ENCODE measurements around the gene RAB9B. TPM values are rescaled to one million over a fixed set of nuclear protein-coding genes. Genes with fewer than 3 reads are reported as not detected.

Gene RAB9B
- total RNA-seq, 1 experiment from 2014 or later, result 0.31 TPM

- Histone ChIP-seq H3K9me3 (ENCODE audit: control insufficient read depth, low read depth, low read length) (no peaks in the 10 kb centered on the region), H3K23me2 (ENCODE audit: insufficient read length, low read depth, low read length, poor library complexity, severe bottlenecking) (no peaks in the 10 kb centered on the region), H3K27ac (ENCODE audit: insufficient read length, low read depth, low read length) (no peak overlapping the region), H3K27me3 (ENCODE audit: insufficient read depth, low read length) (no peaks in the 10 kb centered on the region), H2BK15ac (ENCODE audit: low read depth, low read length) (no peak overlapping the region), H3K14ac (ENCODE audit: insufficient read depth, low read length) (no peak overlapping the region), H3K4me2 (ENCODE audit: insufficient read depth, insufficient read length, low read length) (no peak overlapping the region), H4K5ac (ENCODE audit: insufficient read length, low read depth, low read length) (no peak overlapping the region), H3K4ac (ENCODE audit: low read depth, low read length) (no peak overlapping the region), H3K4me1 (ENCODE audit: insufficient read depth, low read length) (no peaks in the 10 kb centered on the region), H2AFZ (ENCODE audit: low read length) (no peak overlapping the region), H3T11ph (ENCODE audit: low read length) (no peak overlapping the region), H2BK5ac (ENCODE audit: insufficient read length, low read length) (no peak overlapping the region), H3K23ac (ENCODE audit: insufficient read length, low read depth, low read length) (no peak overlapping the region), H3K79me2 (ENCODE audit: insufficient read depth, low read length) (no peaks in the 10 kb centered on the region), H2AK5ac (ENCODE audit: insufficient read length, low read length) (no peak overlapping the region), H3K18ac (ENCODE audit: insufficient read length, low read depth, low read length) (no peak overlapping the region), H3K79me1 (ENCODE audit: insufficient read depth, low read depth, low read length, poor library complexity, severe bottlenecking) (no peaks in the 10 kb centered on the region), H2BK20ac (ENCODE audit: low read depth, low read length, poor library complexity, severe bottlenecking) (no peak overlapping the region), H3K56ac (ENCODE audit: insufficient read length, low read depth, low read length) (no peak overlapping the region), H4K20me1 (ENCODE audit: control insufficient read depth, insufficient read depth, insufficient read length) (no peaks in the 10 kb centered on the region), H2BK120ac (ENCODE audit: low read depth, low read length, poor library complexity, severe bottlenecking) (no peak overlapping the region), H4K91ac (ENCODE audit: insufficient read length, low read depth, low read length) (no peak overlapping the region), H3K9ac (ENCODE audit: extremely low read depth, insufficient read length, low read length) (no peak overlapping the region), H4K8ac (replicated peaks; ENCODE audit: insufficient read length, low read depth, low read length) (no peak overlapping the region), H2BK12ac (ENCODE audit: insufficient read length, low read depth, low read length) (no peak overlapping the region)
- no peaks in the 10 kb centered on the region for H3K4me1 Mint-ChIP-seq
- no peak for TF ChIP-seq CTCF (conservative IDR thresholded peaks at IDR 0.05)
- no peak overlapping the region for H3K4me3 Mint-ChIP-seq
- peaks cover 14% of the 10 kb centered on the region for H3K27me3 Mint-ChIP-seq (ENCODE audit: low read depth)
- DNase-seq, result no peak
- peaks cover 0 to 22% of the 10 kb centered on the region in 2 experiments; a peak in 2 of 5 replicates for H3K9me3 Mint-ChIP-seq
- H3K27ac Mint-ChIP-seq, result no peak overlapping the region
- WGBS (ENCODE audit: extremely low coverage, insufficient read length, low lambda C conversion rate), result no CpG with 5 or more reads among the region's 7 CpGs
- H3K36me3 Mint-ChIP-seq (ENCODE audit: insufficient read depth in 1 of 3, low read depth in 3 of 3), result no peaks in the 10 kb centered on the region
These were observed 13.0 kb downstream of the RAB9B start for GRCh38 chrX:103818842-103819619.
